HG03064 (cell line): ENCODE measurements around the gene FHOD1.

Experiments
- ATAC-seq: cut with Tn5 transposase; IDR thresholded peaks from one replicate; pipeline ENCODE4 v1.9.1; 2021; ENCODE audit warnings: low read depth; ENCODE audit not compliant: unreplicated experiment

The FHOD1 gene

GRCh38 chr16:67247192-67248072 is at the start of gene FHOD1:
Gene FHOD1 (minus strand): TSS chr16:67247481. CDS start chr16:67247410, 71 bp downstream.
- ATAC-seq: peak; percentile 41

- no peak for ATAC-seq
These were observed 49.1 kb upstream of the FHOD1 start for GRCh38 chr16:67296420-67296819.

- ATAC-seq: no peak
These were observed 47.7 kb upstream of the FHOD1 start for GRCh38 chr16:67294938-67295361.

- no peak for ATAC-seq
These were observed 47.0 kb upstream of the FHOD1 start for GRCh38 chr16:67294171-67294757.

- ATAC-seq: no peak
These were observed 44.2 kb upstream of the FHOD1 start for GRCh38 chr16:67291461-67291860.

GRCh38 chr16:67287960-67288359 is 40.7 kb upstream of the FHOD1 start:
- no peak for ATAC-seq

GRCh38 chr16:67286441-67287235 is 39.4 kb upstream of the FHOD1 start:
- ATAC-seq: no peak

- ATAC-seq: no peak
These were observed 37.7 kb upstream of the FHOD1 start for GRCh38 chr16:67284699-67285646.

GRCh38 chr16:67283826-67284555 is 36.7 kb upstream of the FHOD1 start:
- ATAC-seq: no peak

- ATAC-seq: no peak
These were observed 36.0 kb upstream of the FHOD1 start for GRCh38 chr16:67283039-67283825.

GRCh38 chr16:67282447-67282805 is 35.1 kb upstream of the FHOD1 start:
- no peak for ATAC-seq

- no peak for ATAC-seq
These were observed 34.5 kb upstream of the FHOD1 start for GRCh38 chr16:67281536-67282446.

GRCh38 chr16:67280090-67281015 is 33.1 kb upstream of the FHOD1 start:
- no peak for ATAC-seq

GRCh38 chr16:67279296-67280089 is 32.2 kb upstream of the FHOD1 start, which contains the start of gene PLEKHG4:
Gene PLEKHG4 (plus strand): TSS chr16:67279532. CDS start chr16:67280045, 513 bp downstream.
- peak; percentile 79 for ATAC-seq

GRCh38 chr16:67278773-67279295 is 31.6 kb upstream of the FHOD1 start:
- peak; percentile 42 for ATAC-seq
